ENCODE data around the gene RNF14.

Gene RNF14

DNA sequence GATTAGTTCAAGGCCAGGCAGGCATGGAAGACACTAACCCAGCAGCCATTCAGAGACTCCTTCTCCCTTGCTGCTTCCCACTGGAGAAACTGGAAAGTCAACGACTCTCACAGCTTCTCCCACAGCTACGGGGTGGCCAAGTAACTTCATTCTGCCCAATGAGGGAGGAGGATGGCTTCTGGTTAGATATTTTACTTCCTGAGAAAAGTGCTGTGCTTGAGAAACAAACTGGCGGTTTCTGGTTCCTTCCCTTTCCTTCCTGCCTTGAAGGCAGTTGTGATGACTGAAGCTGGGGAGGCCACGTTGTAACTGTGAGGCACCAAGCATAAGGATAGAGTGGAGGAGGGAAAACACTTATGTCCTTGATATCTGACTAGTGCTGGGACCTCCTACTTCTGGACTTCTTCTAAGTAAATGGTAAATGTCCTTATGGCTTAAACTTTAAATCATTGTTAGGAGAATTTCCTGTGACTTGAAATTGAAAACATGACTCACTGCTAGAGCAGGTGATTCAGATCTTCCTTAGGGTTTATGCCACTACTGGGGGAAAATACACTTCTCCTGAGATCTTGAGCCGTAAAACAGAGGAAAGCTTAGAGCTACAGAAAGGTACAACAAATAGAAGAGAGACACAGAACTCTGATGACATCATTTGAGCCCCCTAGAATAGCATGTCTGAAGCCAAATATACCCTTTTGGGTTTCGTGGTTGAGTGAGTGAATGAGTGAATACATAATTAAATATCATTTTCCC lies 47.1 kb downstream of the RNF14 start:
- CTCF ChIA-PET = interaction anchor here (0.7 to 11.1 kb wide), 15 partner anchors 9 to 752 kb away, joined by 3 to 225 read pairs (median 5); partner anchors contain the start of gene RNF14
- no peak for DNase-seq (ENCODE audit: extremely low spot score)
- POLR2A ChIA-PET = interaction anchor here (1.5 kb wide), 1 partner anchor 12 kb away, joined by 3 read pairs; no protein-coding TSS in a partner anchor
- TF ChIP-seq, protein P1, sequence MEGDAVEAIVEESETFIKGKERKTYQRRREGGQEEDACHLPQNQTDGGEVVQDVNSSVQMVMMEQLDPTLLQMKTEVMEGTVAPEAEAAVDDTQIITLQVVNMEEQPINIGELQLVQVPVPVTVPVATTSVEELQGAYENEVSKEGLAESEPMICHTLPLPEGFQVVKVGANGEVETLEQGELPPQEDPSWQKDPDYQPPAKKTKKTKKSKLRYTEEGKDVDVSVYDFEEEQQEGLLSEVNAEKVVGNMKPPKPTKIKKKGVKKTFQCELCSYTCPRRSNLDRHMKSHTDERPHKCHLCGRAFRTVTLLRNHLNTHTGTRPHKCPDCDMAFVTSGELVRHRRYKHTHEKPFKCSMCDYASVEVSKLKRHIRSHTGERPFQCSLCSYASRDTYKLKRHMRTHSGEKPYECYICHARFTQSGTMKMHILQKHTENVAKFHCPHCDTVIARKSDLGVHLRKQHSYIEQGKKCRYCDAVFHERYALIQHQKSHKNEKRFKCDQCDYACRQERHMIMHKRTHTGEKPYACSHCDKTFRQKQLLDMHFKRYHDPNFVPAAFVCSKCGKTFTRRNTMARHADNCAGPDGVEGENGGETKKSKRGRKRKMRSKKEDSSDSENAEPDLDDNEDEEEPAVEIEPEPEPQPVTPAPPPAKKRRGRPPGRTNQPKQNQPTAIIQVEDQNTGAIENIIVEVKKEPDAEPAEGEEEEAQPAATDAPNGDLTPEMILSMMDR (IDR thresholded peaks at IDR 0.05; ENCODE audit: control extremely low read depth, extremely low read depth, low read depth, missing control alignments) = no peak

DNA sequence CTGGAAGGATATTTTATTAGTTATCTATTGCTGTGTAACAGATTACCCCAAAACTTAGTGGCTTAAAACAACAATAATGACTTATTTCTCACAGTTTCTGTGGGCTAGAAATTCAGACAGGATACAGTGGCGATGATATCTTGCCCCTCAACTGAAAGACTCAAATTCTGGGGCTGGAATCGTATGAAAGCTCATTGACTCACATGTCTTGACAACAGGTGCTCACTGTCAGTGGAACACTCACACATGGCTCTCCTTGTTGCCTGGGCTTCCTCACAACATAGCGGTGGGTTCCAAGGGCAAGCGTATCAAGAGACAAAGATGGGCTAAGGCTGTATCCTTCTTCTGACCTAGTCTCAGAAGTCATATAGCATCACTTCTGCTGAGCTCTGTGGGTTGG lies 47.7 kb downstream of the RNF14 start:
- CTCF ChIA-PET = interaction anchor here (0.7 to 11.1 kb wide), 11 partner anchors 9 to 137 kb away, joined by 3 to 225 read pairs (median 7); partner anchors contain the start of gene RNF14
- TF ChIP-seq, protein P1 (IDR thresholded peaks at IDR 0.05; ENCODE audit: control extremely low read depth, extremely low read depth, low read depth, missing control alignments) = no peak
- POLR2A ChIA-PET = interaction anchor here (1.5 kb wide), 1 partner anchor 11 kb away, joined by 3 read pairs; no protein-coding TSS in a partner anchor
- no peak for DNase-seq (ENCODE audit: extremely low spot score)

DNA sequence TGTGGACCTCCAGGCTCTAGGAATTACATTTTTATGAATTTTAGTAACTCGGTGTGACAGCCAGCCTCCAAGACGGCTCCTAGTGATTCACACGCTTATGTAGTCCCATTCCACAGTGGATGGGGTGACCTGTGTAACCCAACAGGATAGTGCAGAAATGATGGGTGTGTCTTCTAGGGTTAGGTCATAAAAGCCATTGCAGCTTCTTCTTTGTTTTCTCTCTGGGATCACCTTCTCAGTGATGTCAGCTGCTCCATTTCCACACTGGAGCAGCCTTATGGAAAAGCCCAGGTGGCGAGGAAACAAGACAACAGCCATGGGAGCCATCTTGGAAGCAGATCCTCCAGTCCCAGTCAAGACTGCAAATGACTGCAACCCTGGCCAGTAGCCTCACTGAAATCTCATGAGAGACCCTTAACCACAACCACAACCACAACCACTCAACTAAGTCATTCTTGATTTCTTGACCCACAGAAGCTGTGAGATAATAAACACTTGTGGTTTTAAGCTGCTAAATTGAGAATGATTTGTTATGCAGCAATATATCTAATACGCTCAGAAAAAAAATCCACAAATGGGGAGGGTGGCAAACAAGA lies 49.0 kb downstream of the RNF14 start:
- ChIA-PET POLR2A (no interaction called here), CTCF (interaction anchor here (1.4 to 7.6 kb wide), 3 partner anchors 27 to 57 kb away, joined by 3 to 52 read pairs (median 7); partner anchors contain the start of gene RNF14)
- TF ChIP-seq, protein P1 (IDR thresholded peaks at IDR 0.05; ENCODE audit: control extremely low read depth, extremely low read depth, low read depth, missing control alignments) = no peak
- no peak for DNase-seq (ENCODE audit: extremely low spot score)

DNA sequence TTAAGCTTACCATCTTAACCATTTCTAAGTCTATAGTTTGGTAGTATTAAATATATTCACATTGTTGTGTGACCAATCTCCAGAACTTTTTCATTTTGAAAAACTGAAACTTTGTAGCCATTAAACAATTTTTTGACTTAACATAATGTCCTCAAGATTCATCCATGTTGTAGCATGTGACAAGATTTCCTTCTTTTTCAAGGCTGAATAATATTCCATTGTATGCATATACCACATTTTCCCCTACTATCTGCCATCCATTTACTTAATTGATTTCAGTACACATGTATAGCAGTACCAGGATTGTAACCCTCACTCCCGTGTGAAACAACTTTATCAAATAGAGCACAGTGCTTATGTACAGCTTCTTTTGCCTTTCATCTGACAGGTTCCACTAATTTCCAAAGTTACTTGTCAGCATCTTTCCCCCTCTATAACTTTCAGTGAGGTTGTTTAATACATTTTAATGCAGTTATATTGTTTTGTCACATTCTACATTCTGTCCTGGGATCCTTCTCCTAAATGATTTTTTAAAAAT lies 51.3 kb downstream of the RNF14 start:
- POLR2A ChIA-PET = interaction anchor here (0.6 kb wide), 1 partner anchor 1605 kb away, joined by 4 read pairs; no protein-coding TSS in a partner anchor
- CTCF ChIA-PET = no interaction called here
- TF ChIP-seq, protein P1 (IDR thresholded peaks at IDR 0.05; ENCODE audit: control extremely low read depth, extremely low read depth, low read depth, missing control alignments) = no peak
- DNase-seq (ENCODE audit: extremely low spot score) = no peak

DNA sequence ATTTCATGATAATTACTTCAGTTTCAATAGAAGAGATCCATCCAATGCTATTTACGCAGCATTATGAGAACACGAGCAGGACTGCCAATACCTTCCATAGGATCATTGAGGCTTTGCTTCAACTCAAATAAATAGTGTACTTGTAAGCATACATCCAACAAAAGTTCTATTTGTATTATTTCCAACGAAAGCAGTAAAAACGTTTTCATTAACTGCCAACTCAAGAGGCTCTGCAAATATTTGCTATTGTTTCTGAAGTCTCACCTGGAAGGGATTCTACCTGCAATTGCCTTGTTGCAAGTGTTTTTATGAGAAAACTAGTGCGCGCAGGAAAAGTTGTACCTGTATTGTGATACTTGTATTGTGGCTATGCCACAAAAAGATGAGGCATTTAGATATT lies 54.9 kb downstream of the RNF14 start:
- POLR2A ChIA-PET = no interaction called here
- CTCF ChIA-PET = interaction anchor here (1.2 to 1.8 kb wide), 2 partner anchors 9 to 55 kb away, joined by 3 to 5 read pairs; partner anchors contain the start of gene RNF14
- no peak for DNase-seq (ENCODE audit: extremely low spot score)
- TF ChIP-seq, protein P1 (IDR thresholded peaks at IDR 0.05; ENCODE audit: control extremely low read depth, extremely low read depth, low read depth, missing control alignments) = no peak

DNA sequence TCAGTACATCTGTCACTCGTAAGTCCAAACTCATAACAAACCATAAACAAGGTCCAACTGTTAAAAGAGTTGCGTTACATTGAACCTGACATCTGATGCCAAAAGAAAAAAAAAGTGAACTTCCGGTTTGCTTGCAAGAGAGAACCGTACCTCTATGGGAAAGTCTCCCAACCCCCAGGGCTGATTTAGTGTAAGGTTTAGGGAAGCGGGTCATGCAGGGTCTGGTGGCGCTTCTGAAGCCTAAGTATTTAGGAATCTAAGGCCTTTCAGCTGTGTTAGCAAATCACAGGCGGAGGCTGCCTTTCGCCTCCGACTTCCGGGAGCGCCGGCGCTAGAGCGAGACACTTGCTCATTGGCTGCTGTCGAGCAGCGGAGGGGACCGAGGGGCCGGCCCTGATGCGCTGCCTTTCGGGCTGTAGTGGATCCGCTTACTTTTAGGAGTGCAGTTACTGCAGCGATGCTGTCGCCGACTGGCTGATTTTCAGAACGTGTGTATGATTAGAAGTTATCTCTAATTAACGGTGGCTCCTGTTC lies 55.9 kb downstream of the RNF14 start:
- POLR2A ChIA-PET = no interaction called here
- DNase-seq (ENCODE audit: extremely low spot score) = peak; percentile 86
- TF ChIP-seq, protein P1 (IDR thresholded peaks at IDR 0.05; ENCODE audit: control extremely low read depth, extremely low read depth, low read depth, missing control alignments) = no peak
- CTCF ChIA-PET = interaction anchor here (1.1 to 1.8 kb wide), 5 partner anchors 10 to 118 kb away, joined by 3 to 5 read pairs (median 3); partner anchors contain the start of gene RNF14
